IMR-90 (cell line): ENCODE measurements around the gene ZNF488. TPM values are rescaled to one million over a fixed set of nuclear protein-coding genes. Genes with fewer than 3 reads are reported as not detected.

Experiments used
- ATAC-seq: fragments of 200-7000 bp; cut with Tn5 transposase; 2 replicates; pipeline ENCODE4 v1.9.1; 2020; ENCODE audit warnings: low read depth, mild to moderate bottlenecking, moderate library complexity
- BruUV-seq: library from RNA; stranded (reverse); fragments of 400-500 nt; replicated peaks from 2 replicates; lab custom pipeline; 2021; lab: Mats Ljungman, UMichigan
- CTCF ChIA-PET: fragments of 300-600 bp; formaldehyde crosslinking; extraction: SDS; loops from one replicate; lab custom pipeline; 2021; ENCODE audit warnings: antibody characterized with exemption; lab: Yijun Ruan, JAX
- POLR2A ChIA-PET: fragments of 300-600 bp; sonication (Branson Sonifier 250); formaldehyde crosslinking; loops from one replicate; lab custom pipeline; 2022; ENCODE audit warnings: antibody characterized with exemption; ENCODE audit not compliant: unreplicated experiment; lab: Charles Lee
- DNase-seq: peaks from one replicate; pipeline ENCODE4 v3.0.0; 2013
- H2AFZ ChIP-seq: replicated peaks from 2 replicates; pipeline ENCODE3; 2013; ENCODE audit warnings: low read length, mild to moderate bottlenecking; ENCODE audit not compliant: poor library complexity
- H2AK5ac ChIP-seq: 2 replicates; pipeline ENCODE4 v1.6.1; 2013; ENCODE audit warnings: low read depth, low read length, inconsistent platforms
- H2AK9ac ChIP-seq: replicated peaks from 2 replicates; pipeline ENCODE3; 2013; ENCODE audit warnings: mild to moderate bottlenecking, low read depth, low read length, moderate library complexity; ENCODE audit not compliant: poor library complexity
- H2BK120ac ChIP-seq: 2 replicates; pipeline ENCODE4 v1.6.1; 2013; ENCODE audit warnings: low read depth, low read length, inconsistent platforms
- H2BK15ac ChIP-seq: 3 replicates; pipeline ENCODE4 v1.6.1; 2013; ENCODE audit warnings: low read depth, low read length, inconsistent platforms
- H2BK20ac ChIP-seq: 2 replicates; pipeline ENCODE4 v1.6.1; 2013; ENCODE audit warnings: low read depth, mild to moderate bottlenecking, inconsistent platforms, low read length, moderate library complexity
- H2BK5ac ChIP-seq: 2 replicates; pipeline ENCODE4 v1.6.1; 2013; ENCODE audit warnings: mild to moderate bottlenecking, low read depth, low read length, inconsistent platforms; ENCODE audit not compliant: poor library complexity, severe bottlenecking
- H3K14ac ChIP-seq: replicated peaks from 2 replicates; pipeline ENCODE4 v1.6.1; 2013; ENCODE audit warnings: low read depth, low read length, inconsistent platforms
- H3K18ac ChIP-seq: 2 replicates; pipeline ENCODE4 v1.6.1; 2013; ENCODE audit warnings: low read depth, low read length, control low read depth
- H3K23ac ChIP-seq: 2 replicates; pipeline ENCODE4 v1.6.1; 2013; ENCODE audit warnings: low read depth, low read length, inconsistent platforms
- H3K27ac ChIP-seq: 2 replicates; pipeline ENCODE4 v1.5.1; 2013; ENCODE audit warnings: mild to moderate bottlenecking, control low read depth, low read length; ENCODE audit not compliant: insufficient read depth
- H3K27me3 ChIP-seq: 2 replicates; pipeline ENCODE4 v1.6.1; 2013; ENCODE audit warnings: low read length; ENCODE audit not compliant: control insufficient read depth, insufficient read depth
- H3K36me3 ChIP-seq: 2 replicates; pipeline ENCODE4 v1.6.1; 2013; ENCODE audit warnings: low read length, mixed read lengths; ENCODE audit not compliant: control insufficient read depth, insufficient read depth
- H3K4ac ChIP-seq: 2 replicates; pipeline ENCODE4 v1.6.1; 2013; ENCODE audit warnings: low read depth, low read length, inconsistent platforms
- H3K4me1 ChIP-seq: 2 replicates; pipeline ENCODE4 v1.6.1; 2013; ENCODE audit warnings: low read length, mixed read lengths; ENCODE audit not compliant: control insufficient read depth, insufficient read depth
- H3K4me2 ChIP-seq: 2 replicates; pipeline ENCODE4 v1.6.1; 2013; ENCODE audit warnings: low read depth, mild to moderate bottlenecking, control low read depth, low read length, moderate library complexity
- H3K4me3 ChIP-seq: 2 replicates; pipeline ENCODE4 v1.5.1; 2013; ENCODE audit warnings: low read depth, mild to moderate bottlenecking, control low read depth, low read length, moderate library complexity; ENCODE audit not compliant: insufficient read depth
- H3K56ac ChIP-seq: 2 replicates; pipeline ENCODE4 v1.6.1; 2013; ENCODE audit warnings: low read length, inconsistent platforms; ENCODE audit not compliant: insufficient read depth; ENCODE audit errors: extremely low read depth
- H3K79me1 ChIP-seq, 2 experiments: 2 replicates each; pipeline ENCODE4 v1.6.1; 2013; ENCODE audit warnings: low read length in 2 of 2, inconsistent platforms in 1 of 2, low read depth in 1 of 2
- H3K9ac ChIP-seq: 2 replicates; pipeline ENCODE4 v1.6.1; 2013; ENCODE audit warnings: low read depth, low read length, control low read depth
- H3K9me1 ChIP-seq: 2 replicates; pipeline ENCODE4 v1.6.1; 2013; ENCODE audit warnings: low read length, inconsistent platforms; ENCODE audit not compliant: insufficient read depth
- H3K9me3 ChIP-seq: 2 replicates; pipeline ENCODE4 v1.6.1; 2013; ENCODE audit warnings: low read length; ENCODE audit not compliant: control insufficient read depth, insufficient read depth
- H4K20me1 ChIP-seq: 2 replicates; pipeline ENCODE4 v1.6.1; 2013; ENCODE audit warnings: low read length, inconsistent platforms; ENCODE audit not compliant: insufficient read depth
- H4K5ac ChIP-seq: 2 replicates; pipeline ENCODE4 v1.6.1; 2013; ENCODE audit warnings: mild to moderate bottlenecking, low read depth, low read length, control low read depth
- H4K8ac ChIP-seq, 2 experiments: 2 replicates each; pipeline ENCODE4 v1.6.1; 2013; ENCODE audit warnings: low read depth in 2 of 2, low read length in 2 of 2, control low read depth in 1 of 2, inconsistent platforms in 1 of 2
- H4K91ac ChIP-seq: 2 replicates; pipeline ENCODE4 v1.6.1; 2013; ENCODE audit warnings: low read depth, low read length, inconsistent platforms; ENCODE audit not compliant: insufficient read depth
- BHLHE40 ChIP-seq: fragments of 150-350 bp; IDR thresholded peaks from 2 replicates; pipeline ENCODE4 v1.6.1; 2016; ENCODE audit warnings: mild to moderate bottlenecking, low read depth, low read length
- CHD1 ChIP-seq: IDR thresholded peaks from 2 replicates; pipeline ENCODE4 v1.6.1; 2012; ENCODE audit warnings: low read depth, low read length, improper control_type of control experiment
- FOS ChIP-seq: fragments of 150-350 bp; IDR thresholded peaks from 2 replicates; pipeline ENCODE4 v1.6.1; 2016; ENCODE audit warnings: low read depth, low read length
- MAFK ChIP-seq: IDR thresholded peaks from 2 replicates; pipeline ENCODE4 v1.6.1; 2012; ENCODE audit warnings: low read depth, low read length, improper control_type of control experiment
- MAZ ChIP-seq: IDR thresholded peaks from 2 replicates; pipeline ENCODE4 v1.6.1; 2012; ENCODE audit warnings: low read depth, mild to moderate bottlenecking, low read length, improper control_type of control experiment, moderate library complexity, borderline replicate concordance
- MXI1 ChIP-seq: IDR thresholded peaks from 2 replicates; pipeline ENCODE4 v1.6.1; 2012; ENCODE audit warnings: low read depth, mild to moderate bottlenecking, low read length, moderate library complexity, borderline replicate concordance
- NFE2L2 ChIP-seq: fragments of 150-350 bp; IDR thresholded peaks from 2 replicates; pipeline ENCODE4 v1.6.1; 2016; ENCODE audit warnings: low read depth, mild to moderate bottlenecking, low read length
- USF2 ChIP-seq: fragments of 150-350 bp; IDR thresholded peaks from 2 replicates; pipeline ENCODE4 v1.6.1; 2017; ENCODE audit warnings: mild to moderate bottlenecking, antibody characterized with exemption, low read length, low read depth
- WGBS, 2 experiments: methylation state at CpG; one replicate each; pipeline versions ENCODE4 v1.1.5 to v1.1.7; 2013; ENCODE audit warnings: missing lambda C conversion rate in 2 of 2; ENCODE audit not compliant: insufficient read length in 1 of 2; ENCODE audit errors: extremely low coverage in 2 of 2; 5-methylcytosine and 5-hydroxymethylcytosine counted together
- dilution Hi-C: fragments of 300-500 bp; cut with HindIII; formaldehyde crosslinking; loops from one replicate; pipeline ENCODE4 v1.14.3; 2018; ENCODE audit warnings: low sequenced_read_pairs; ENCODE audit not compliant: unreplicated experiment
- in situ Hi-C: fragments of 300-500 bp; cut with MboI; formaldehyde crosslinking; loops from 3 replicates; pipeline ENCODE4 v1.14.3; 2019; ENCODE audit warnings: low sequenced_read_pairs, inconsistent platforms, mixed read lengths
- intact Hi-C: fragments of 100-400 bp; cut with micrococcal nuclease; formaldehyde crosslinking; loops from 2 replicates; pipeline ENCODE4 v1.10.0; 2022
- polyA plus RNA-seq, 3 experiments: library from polyadenylated mRNA; depleted of rRNA; stranded (reverse); fragments of >200 nt; gene quantifications; 2 replicates each; pipeline ENCODE4 v1.2.3, GENCODE V29; 2012; ENCODE audit warnings: low replicate concordance in 1 of 3
- total RNA-seq: library from RNA; depleted of rRNA; stranded (reverse); fragments of >200 nt; gene quantifications from 2 replicates; pipeline ENCODE4 v1.2.3, GENCODE V29; 2012

Gene ZNF488
- total and polyA plus RNA-seq, 2 of the 4 experiments (the other 2 are of a cell fraction) = under 0.01 to 0.14 TPM

- dilution Hi-C loops = no loop called here
- Histone ChIP-seq H3K4me3 (no peak overlapping the region), H3K9ac (no peak overlapping the region), H3K36me3 (no peaks in the 10 kb centered on the region), H2BK5ac (no peak overlapping the region), H4K20me1 (no peaks in the 10 kb centered on the region), H3K4me2 (no peak overlapping the region), H3K18ac (no peak overlapping the region), H3K79me1 (no peaks in the 10 kb centered on the region), H3K9me3 (no peaks in the 10 kb centered on the region), H2BK120ac (no peak overlapping the region), H2AFZ (no peak overlapping the region), H4K91ac (no peak overlapping the region), H3K4me1 (peaks cover 2% of the 10 kb centered on the region; the same call in 1 of the 2 replicates), H3K9me1 (no peaks in the 10 kb centered on the region; the same call in 1 of the 2 replicates), H3K56ac (no peak overlapping the region), H3K4ac (no peak overlapping the region), H3K27me3 (peaks cover 59% of the 10 kb centered on the region), H2BK15ac (no peak overlapping the region), H3K14ac (no peak overlapping the region), H3K27ac (no peak overlapping the region), H3K23ac (no peak overlapping the region), H4K5ac (no peak overlapping the region), H2AK9ac (no peak overlapping the region), H4K8ac (no peak overlapping the region), H2BK20ac (no peak overlapping the region), H2AK5ac (no peak overlapping the region)
- DNase-seq (no peak), ATAC-seq (no peak)
- intact Hi-C loops = no loop called here
- no peak for TF ChIP-seq FOS
- no peak for TF ChIP-seq BHLHE40
- TF ChIP-seq MAZ = no peak
- TF ChIP-seq CHD1 = no peak
- no peak for TF ChIP-seq NFE2L2
- no peak for TF ChIP-seq USF2
- no peak for TF ChIP-seq MAFK
- no peak for TF ChIP-seq MXI1
- BruUV-seq = no TSS peak
- in situ Hi-C loops = loop anchor here (5.0 to 10.0 kb wide), 2 partner anchors 1099 to 1276 kb away; no protein-coding TSS in a partner anchor
- no CpG with 5 or more reads among the region's 1 CpG for WGBS, 2 experiments
- ChIA-PET CTCF (no interaction called here), POLR2A (no interaction called here)
These were observed 3.0 kb downstream of the ZNF488 start for GRCh38 chr10:47381103-47381395.
